Tibial artery (tissue), 4 donors: ENCODE data around the gene VPS4B.

Experiments
- DNase-seq, 2 donors: peaks; one replicate each; pipeline ENCODE4 v3.0.0-alpha.2; 2019
- H3K27ac ChIP-seq, 2 donors: fragments of 200-600 bp; sonication (generic) in 1 of 2; 1 replicate in 1 of 2; 2 replicates in 1 of 2; pipeline ENCODE4 v1.5.1; 2018 to 2019; ENCODE audit warnings: mild to moderate bottlenecking in 1 of 2
- H3K27me3 ChIP-seq, 2 donors: fragments of 200-600 bp; sonication (generic) in 1 of 2; one replicate each; pipeline versions ENCODE4 v1.5.1 to v1.6.0; 2016 to 2019
- H3K36me3 ChIP-seq, 3 donors: fragments of 200-600 bp; sonication (generic) in 2 of 3; one replicate each; pipeline ENCODE4 v1.5.1; 2016 to 2019; ENCODE audit warnings: mild to moderate bottlenecking in 2 of 3
- H3K4me1 ChIP-seq, 4 donors: fragments of 200-600 bp; sonication (generic) in 2 of 4; 1 replicate in 3 of 4; 2 replicates in 1 of 4; pipeline ENCODE4 v1.5.1; 2016 to 2019
- H3K4me3 ChIP-seq, 2 donors: fragments of 200-600 bp; sonication (generic) in 1 of 2; 1 replicate in 1 of 2; 2 replicates in 1 of 2; pipeline ENCODE4 v1.5.1; 2018 to 2019; ENCODE audit warnings: mild to moderate bottlenecking in 2 of 2
- H3K9me3 ChIP-seq, 3 donors: fragments of 200-600 bp; sonication (generic) in 1 of 3; one replicate each; pipeline ENCODE4 v1.5.1; 2016 to 2019
- intact Hi-C: fragments of 100-400 bp; cut with DNase I; formaldehyde crosslinking; loops from one replicate; pipeline ENCODE4 v1.15.0; 2023; ENCODE audit warnings: low total_unique reads
- TF ChIP-seq, protein P1 (sequence below), 2 experiments: fragments of 200-600 bp in 1 of 2; fragments of 450-650 bp in 1 of 2; IDR thresholded peaks; one replicate each; pipeline ENCODE4 v1.5.1; 2017 to 2019; ENCODE audit warnings: antibody characterized with exemption in 2 of 2, mild to moderate bottlenecking in 1 of 2, moderate library complexity in 1 of 2

The VPS4B gene

DNA sequence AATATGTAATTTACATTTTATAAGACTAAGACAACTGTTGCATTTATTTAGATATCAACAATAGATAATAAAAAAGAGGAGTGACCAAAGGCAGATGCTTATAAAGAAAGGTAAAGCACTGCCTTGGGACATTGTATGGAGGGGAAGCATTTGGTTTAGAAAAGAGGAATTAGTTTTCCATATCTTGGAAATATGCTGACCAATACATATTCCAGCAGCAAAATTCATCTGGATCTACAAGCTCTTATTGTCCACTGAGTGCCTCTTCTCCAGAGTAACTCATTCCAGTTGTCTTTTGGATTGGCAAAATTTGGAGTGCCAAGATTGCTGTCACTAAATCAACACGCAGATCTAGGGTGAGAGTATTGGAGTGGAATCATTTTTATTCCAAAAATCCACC is 8.9 kb upstream of the VPS4B start:
- Histone ChIP-seq H3K36me3 (no peaks in the 10 kb centered on the region), H3K4me3 (no peak overlapping the region), H3K27me3 (no peaks in the 10 kb centered on the region), H3K4me1 (peaks cover 0 to 21% (median 12%) of the 10 kb centered on the region in 4 donors), H3K9me3 (no peaks in the 10 kb centered on the region), H3K27ac (no peak overlapping the region)
- intact Hi-C loops: no loop called here
- no peak for DNase-seq
- TF ChIP-seq, protein P1, sequence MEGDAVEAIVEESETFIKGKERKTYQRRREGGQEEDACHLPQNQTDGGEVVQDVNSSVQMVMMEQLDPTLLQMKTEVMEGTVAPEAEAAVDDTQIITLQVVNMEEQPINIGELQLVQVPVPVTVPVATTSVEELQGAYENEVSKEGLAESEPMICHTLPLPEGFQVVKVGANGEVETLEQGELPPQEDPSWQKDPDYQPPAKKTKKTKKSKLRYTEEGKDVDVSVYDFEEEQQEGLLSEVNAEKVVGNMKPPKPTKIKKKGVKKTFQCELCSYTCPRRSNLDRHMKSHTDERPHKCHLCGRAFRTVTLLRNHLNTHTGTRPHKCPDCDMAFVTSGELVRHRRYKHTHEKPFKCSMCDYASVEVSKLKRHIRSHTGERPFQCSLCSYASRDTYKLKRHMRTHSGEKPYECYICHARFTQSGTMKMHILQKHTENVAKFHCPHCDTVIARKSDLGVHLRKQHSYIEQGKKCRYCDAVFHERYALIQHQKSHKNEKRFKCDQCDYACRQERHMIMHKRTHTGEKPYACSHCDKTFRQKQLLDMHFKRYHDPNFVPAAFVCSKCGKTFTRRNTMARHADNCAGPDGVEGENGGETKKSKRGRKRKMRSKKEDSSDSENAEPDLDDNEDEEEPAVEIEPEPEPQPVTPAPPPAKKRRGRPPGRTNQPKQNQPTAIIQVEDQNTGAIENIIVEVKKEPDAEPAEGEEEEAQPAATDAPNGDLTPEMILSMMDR (IDR thresholded peaks at IDR 0.05): no peak

DNA sequence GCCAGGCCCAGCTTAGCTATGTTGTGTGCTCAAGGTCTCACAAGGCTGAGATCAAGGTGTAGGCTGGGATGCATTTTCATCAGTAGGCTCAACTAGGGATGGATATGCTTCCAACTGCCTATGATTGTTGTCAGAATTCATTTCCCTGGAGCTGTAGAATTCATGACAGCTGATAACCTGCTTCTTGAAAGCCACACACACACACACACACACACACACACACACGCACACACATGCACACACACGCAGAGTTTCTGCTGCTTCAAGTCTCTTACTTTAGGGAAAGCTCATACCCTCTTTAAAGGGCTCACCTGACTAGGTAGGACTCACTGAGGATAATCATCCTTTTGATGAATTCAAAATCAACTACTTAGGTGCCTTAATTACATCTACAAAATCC is 8.2 kb upstream of the VPS4B start:
- no peaks in the 10 kb centered on the region for H3K27me3 ChIP-seq
- H3K4me1 ChIP-seq: peaks cover 0 to 21% (median 12%) of the 10 kb centered on the region in 4 donors
- DNase-seq: no peak
- intact Hi-C loops: no loop called here
- H3K27ac ChIP-seq: no peak overlapping the region
- H3K9me3 ChIP-seq: no peaks in the 10 kb centered on the region
- TF ChIP-seq, protein P1 (IDR thresholded peaks at IDR 0.05): no peak
- no peaks in the 10 kb centered on the region for H3K36me3 ChIP-seq
- H3K4me3 ChIP-seq: no peak overlapping the region

DNA sequence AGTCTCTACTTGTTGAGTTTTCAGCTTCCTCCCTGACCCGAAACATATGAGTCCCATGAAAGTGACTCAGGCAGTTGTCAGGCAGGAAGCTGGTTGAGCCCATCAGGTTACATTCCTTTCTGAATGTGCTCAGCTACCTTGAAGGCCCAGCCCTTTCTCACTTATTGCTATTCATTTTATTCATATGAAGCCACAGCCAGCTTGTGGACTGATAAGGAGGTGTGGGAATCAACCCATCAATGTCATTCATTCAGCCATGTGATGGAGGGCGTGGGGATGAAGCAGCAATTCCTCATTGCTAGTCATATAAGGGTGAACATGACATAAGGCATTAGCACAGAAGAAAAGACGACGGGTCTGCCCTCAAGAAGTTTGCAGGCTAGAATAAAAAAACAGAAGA is 5.3 kb upstream of the VPS4B start:
- Histone ChIP-seq H3K4me1 (peaks cover 0 to under 1% (median 0%) of the 10 kb centered on the region in 4 donors), H3K27me3 (no peaks in the 10 kb centered on the region), H3K9me3 (no peaks in the 10 kb centered on the region), H3K4me3 (no peak overlapping the region), H3K27ac (no peak overlapping the region), H3K36me3 (no peaks in the 10 kb centered on the region)
- intact Hi-C loops: loop anchor here (10.0 kb wide), 1 partner anchor 903 kb away; the partner anchor contains the start of gene ZCCHC2
- DNase-seq: no peak
- TF ChIP-seq, protein P1 (IDR thresholded peaks at IDR 0.05): no peak

DNA sequence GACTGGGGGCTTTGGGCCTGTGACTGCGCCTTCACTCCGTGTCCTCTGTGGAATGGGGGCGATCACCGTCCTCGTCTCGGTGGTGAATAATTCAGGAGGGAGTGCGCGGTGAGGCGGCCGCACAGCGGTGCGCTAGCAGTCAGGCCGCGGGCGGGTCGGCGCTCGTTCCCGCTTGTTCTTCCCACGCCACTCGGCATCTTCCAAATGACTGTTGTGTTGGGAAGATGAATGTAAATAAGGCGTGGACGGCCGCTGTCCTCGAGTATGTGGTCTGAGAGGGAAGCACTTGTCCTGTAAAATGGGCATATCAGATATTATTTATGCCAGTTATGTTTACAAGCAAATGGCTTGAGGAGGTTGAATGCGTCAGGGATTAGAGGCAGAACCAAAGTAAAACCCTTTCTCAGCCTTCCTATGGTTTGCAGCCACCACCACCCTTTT is 608 bp upstream of the VPS4B start:
- Histone ChIP-seq H3K4me1 (peaks cover 0 to 35% (median 17%) of the 10 kb centered on the region in 4 donors), H3K36me3 (peaks cover 5 to 11% (median 9%) of the 10 kb centered on the region in 3 donors), H3K27me3 (no peaks in the 10 kb centered on the region), H3K27ac (peak overlapping the region; percentile 90 to 95), H3K9me3 (no peaks in the 10 kb centered on the region), H3K4me3 (peak overlapping the region; percentile 78 to 90)
- TF ChIP-seq, protein P1 (IDR thresholded peaks at IDR 0.05): no peak
- DNase-seq: no peak
- intact Hi-C loops: loop anchor here (1.0 to 10.0 kb wide), 3 partner anchors 57 to 898 kb away; partner anchors contain the start of gene ZCCHC2

DNA sequence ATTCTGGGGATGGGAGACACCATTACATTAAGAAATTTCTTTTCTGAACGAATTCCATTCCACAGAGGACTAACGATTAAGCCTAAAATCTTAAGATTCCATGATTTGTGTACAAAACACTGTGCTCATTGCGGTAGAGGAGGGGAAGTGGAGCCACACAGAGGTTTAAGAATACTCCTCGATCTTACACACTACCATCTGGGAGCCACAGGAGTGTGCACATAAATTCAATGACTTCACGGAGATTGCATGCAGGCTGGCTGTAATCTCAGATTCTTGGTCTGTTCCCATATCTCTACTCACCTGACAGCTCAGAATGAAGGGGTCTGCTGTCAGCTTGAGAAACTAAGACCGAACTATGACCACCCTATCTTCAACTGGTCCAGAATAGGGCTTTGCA is 762 bp downstream of the VPS4B start:
- Histone ChIP-seq H3K27ac (peak overlapping the region; percentile 90 to 95), H3K4me1 (peaks cover 0 to 39% (median 18%) of the 10 kb centered on the region in 4 donors), H3K27me3 (no peaks in the 10 kb centered on the region), H3K9me3 (no peaks in the 10 kb centered on the region), H3K4me3 (peak overlapping the region; percentile 78 to 90), H3K36me3 (peaks cover 9 to 16% (median 9%) of the 10 kb centered on the region in 3 donors)
- DNase-seq: no peak
- TF ChIP-seq, protein P1 (IDR thresholded peaks at IDR 0.05): no peak
- intact Hi-C loops: loop anchor here (5.0 to 10.0 kb wide), 2 partner anchors 709 to 897 kb away; partner anchors contain the start of gene ZCCHC2
